Measurements from ENCODE around the gene RASIP1.
A peak's percentile ranks its signal among the peaks of the same experiment; 100 is the strongest.

RASIP1 gene

GRCh38 chr19:48752496-48753365 lies 12.3 kb upstream of the RASIP1 start, which contains the start of gene FUT1:
Gene FUT1, minus strand, starts transcription at chr19:48752641. Its CDS starts 1,360 bp downstream, at chr19:48751281.
- peak in 1 of 2 donors; percentile 37 for DNase-seq
- TF ChIP-seq CTCF (IDR thresholded peaks at IDR 0.05), result no peak
- peaks cover 0 to 59% of the 10 kb centered on the region in 2 donors for H3K27me3 ChIP-seq
- H3K9me3 ChIP-seq, result no peaks in the 10 kb centered on the region
- intact Hi-C loops (cut with DNase I; ENCODE audit: low total_unique reads), result no loop called here
- peaks cover 0 to 12% (median 9%) of the 10 kb centered on the region in 4 donors for H3K4me1 ChIP-seq
- H3K27ac ChIP-seq, result no peak within 1 kb of the TSS
- H3K4me3 ChIP-seq, result peak within 1 kb of the TSS; percentile 27 to 47
- H3K36me3 ChIP-seq, result peaks cover 0 to 11% (median 0%) of the 10 kb centered on the region in 3 donors

- intact Hi-C loops (cut with DNase I; ENCODE audit: low total_unique reads), result no loop called here
- peak overlapping the region; percentile 27 to 47 for H3K4me3 ChIP-seq
Observed at GRCh38 chr19:48751845-48752495, 11.6 kb upstream of the RASIP1 start.

GRCh38 chr19:48750771-48751504 lies 10.5 kb upstream of the RASIP1 start:
- peaks cover 0 to 16% (median 11%) of the 10 kb centered on the region in 4 donors for H3K4me1 ChIP-seq
- H3K27me3 ChIP-seq, result peaks cover 0 to 60% of the 10 kb centered on the region in 2 donors
- no peak overlapping the region for H3K27ac ChIP-seq
- no peak overlapping the region for H3K4me3 ChIP-seq
- H3K36me3 ChIP-seq, result peaks cover 0 to 11% (median 0%) of the 10 kb centered on the region in 3 donors
- intact Hi-C loops (cut with DNase I; ENCODE audit: low total_unique reads), result no loop called here
- no peak for DNase-seq
- no peak for TF ChIP-seq CTCF (IDR thresholded peaks at IDR 0.05)
- H3K9me3 ChIP-seq, result no peaks in the 10 kb centered on the region

More at GRCh38 chr19:48751845-48752495, 11.6 kb upstream of the RASIP1 start:
- Histone ChIP-seq H3K36me3 (peaks cover 0 to 11% (median 0%) of the 10 kb centered on the region in 3 donors), H3K9me3 (no peaks in the 10 kb centered on the region), H3K27ac (no peak overlapping the region), H3K27me3 (peaks cover 0 to 57% of the 10 kb centered on the region in 2 donors), H3K4me1 (peaks cover 0 to 13% (median 11%) of the 10 kb centered on the region in 4 donors)
- no peak for DNase-seq
- TF ChIP-seq CTCF (IDR thresholded peaks at IDR 0.05), result no peak

- Histone ChIP-seq H3K9me3 (no peaks in the 10 kb centered on the region), H3K27me3 (peaks cover 0 to 58% of the 10 kb centered on the region in 2 donors), H3K36me3 (peaks cover 0 to 11% (median 0%) of the 10 kb centered on the region in 3 donors), H3K4me3 (no peak overlapping the region), H3K4me1 (peaks cover 0 to 16% (median 11%) of the 10 kb centered on the region in 4 donors), H3K27ac (no peak overlapping the region)
- intact Hi-C loops (cut with DNase I; ENCODE audit: low total_unique reads), result no loop called here
- no peak for TF ChIP-seq CTCF (IDR thresholded peaks at IDR 0.05)
- no peak for DNase-seq
Observed at GRCh38 chr19:48750351-48750750, 9.9 kb upstream of the RASIP1 start.

- no peak for TF ChIP-seq CTCF (IDR thresholded peaks at IDR 0.05)
- DNase-seq, result no peak
- no peaks in the 10 kb centered on the region for H3K9me3 ChIP-seq
- H3K27ac ChIP-seq, result no peak overlapping the region
- H3K4me3 ChIP-seq, result no peak overlapping the region
- intact Hi-C loops (cut with DNase I; ENCODE audit: low total_unique reads), result no loop called here
- peaks cover 0 to 11% (median 0%) of the 10 kb centered on the region in 3 donors for H3K36me3 ChIP-seq
- H3K4me1 ChIP-seq, result peaks cover 0 to 16% (median 11%) of the 10 kb centered on the region in 4 donors
- H3K27me3 ChIP-seq, result peaks cover 0 to 56% of the 10 kb centered on the region in 2 donors
Observed at GRCh38 chr19:48749571-48750198, 9.3 kb upstream of the RASIP1 start.

Data from tibial artery (tissue), 4 donors.